NCI-H187 (cell line): ENCODE results near the gene B3GALNT1.
A peak's percentile ranks its signal among the peaks of the same experiment; 100 is the strongest.
"Not testable (repeated sequence)": the region's sequence is repeated elsewhere in the genome, so short reads cannot be mapped to it uniquely, and the experiment has no call there.

ENCODE experiments used
- DNase-seq, 2 experiments: peaks; one replicate each; lab custom pipeline; 2025; lab: John Stamatoyannopoulos, UW

The B3GALNT1 gene

GRCh38 chr3:161073181-161073580 lies 32.0 kb downstream of the B3GALNT1 start:
- DNase-seq, result no peak

- no peak for DNase-seq
Measured at GRCh38 chr3:161072751-161073150, 32.4 kb downstream of the B3GALNT1 start.

- no peak for DNase-seq
Measured at GRCh38 chr3:161072211-161072621, 32.9 kb downstream of the B3GALNT1 start.

- DNase-seq, result no peak
Measured at GRCh38 chr3:161070980-161071663, 34.0 kb downstream of the B3GALNT1 start.

- peak in 1 of 2 experiments; percentile 40 for DNase-seq
Measured at GRCh38 chr3:161070252-161070930, 34.8 kb downstream of the B3GALNT1 start.

GRCh38 chr3:161069511-161070251 lies 35.5 kb downstream of the B3GALNT1 start:
- peak; percentile 40 to 61 for DNase-seq

GRCh38 chr3:161067335-161067734 lies 37.8 kb downstream of the B3GALNT1 start:
- no peak for DNase-seq

- DNase-seq, result no peak
Measured at GRCh38 chr3:161066930-161067329, 38.2 kb downstream of the B3GALNT1 start.

GRCh38 chr3:161064413-161064812 lies 40.7 kb downstream of the B3GALNT1 start:
- no peak for DNase-seq

- DNase-seq, result no peak
Measured at GRCh38 chr3:161054860-161055604, 50.1 kb downstream of the B3GALNT1 start.

GRCh38 chr3:161051856-161052255 lies 53.3 kb downstream of the B3GALNT1 start:
- no peak for DNase-seq

GRCh38 chr3:161050935-161051334 lies 54.2 kb downstream of the B3GALNT1 start:
- no peak for DNase-seq

- DNase-seq, result no peak
Measured at GRCh38 chr3:161049683-161050248, 55.4 kb downstream of the B3GALNT1 start.

- no peak for DNase-seq
Measured at GRCh38 chr3:161043336-161044035, 61.7 kb downstream of the B3GALNT1 start.

- DNase-seq, result no peak
Measured at GRCh38 chr3:161042023-161042501, 63.1 kb downstream of the B3GALNT1 start.

- DNase-seq, result no peak
Measured at GRCh38 chr3:161038725-161039124, 66.4 kb downstream of the B3GALNT1 start.

GRCh38 chr3:161035711-161036110 lies 69.4 kb downstream of the B3GALNT1 start:
- DNase-seq, result no peak

- DNase-seq, result not testable (repeated sequence)
Measured at GRCh38 chr3:161034913-161035550, 70.1 kb downstream of the B3GALNT1 start.
